OCI-LY7 (cell line): ENCODE results near the gene SLC18A2. TPM values are rescaled to one million over a fixed set of nuclear protein-coding genes. Genes with fewer than 3 reads are reported as not detected.

Experiments
- BruUV-seq: library from RNA; stranded (reverse); fragments of 400-500 nt; replicated peaks from 2 replicates; lab custom pipeline; 2021; lab: Mats Ljungman, UMichigan
- CTCF ChIA-PET: fragments of 300-600 bp; sonication (Branson Sonifier 250); formaldehyde crosslinking; loops from one replicate; lab custom pipeline; 2022; ENCODE audit warnings: antibody characterized with exemption; ENCODE audit not compliant: unreplicated experiment; lab: Charles Lee
- POLR2A ChIA-PET: fragments of 300-600 bp; sonication (Branson Sonifier 250); formaldehyde crosslinking; loops from one replicate; lab custom pipeline; 2022; ENCODE audit warnings: antibody characterized with exemption; lab: Charles Lee
- DNase-seq: peaks from one replicate; pipeline ENCODE4 v3.0.0-alpha.2; 2015; ENCODE audit warnings: low spot score
- H2AFZ ChIP-seq: fragments of 200-600 bp; sonication (generic), shearing (Covaris generic); 2 replicates; pipeline ENCODE4 v1.6.1; 2014; ENCODE audit warnings: mild to moderate bottlenecking, antibody characterized with exemption, low read length, moderate library complexity
- H3K27ac ChIP-seq: fragments of 200-600 bp; sonication (generic); 2 replicates; pipeline ENCODE4 v1.5.1; 2014; ENCODE audit warnings: mixed run types, low read depth, mild to moderate bottlenecking, moderate library complexity, low read length, inconsistent platforms; ENCODE audit not compliant: poor library complexity, severe bottlenecking
- H3K36me3 ChIP-seq: fragments of 200-600 bp; sonication (generic); 2 replicates; pipeline ENCODE4 v1.6.1; 2014; ENCODE audit warnings: mild to moderate bottlenecking, antibody characterized with exemption, low read length, moderate library complexity, mixed read lengths; ENCODE audit not compliant: insufficient read depth
- H3K4me1 ChIP-seq: fragments of 200-600 bp; sonication (generic); 2 replicates; pipeline ENCODE4 v1.5.1; 2014; ENCODE audit warnings: mild to moderate bottlenecking, low read length; ENCODE audit not compliant: insufficient read depth, poor library complexity, severe bottlenecking
- H3K4me2 ChIP-seq: fragments of 200-600 bp; sonication (generic); 2 replicates; pipeline ENCODE4 v1.6.1; 2014; ENCODE audit warnings: mild to moderate bottlenecking, low read length
- H3K4me3 ChIP-seq: fragments of 200-600 bp; sonication (generic); 2 replicates; pipeline ENCODE4 v1.5.1; 2014; ENCODE audit warnings: mild to moderate bottlenecking, low read depth, low read length; ENCODE audit not compliant: poor library complexity, severe bottlenecking
- H3K79me2 ChIP-seq: fragments of 200-600 bp; sonication (generic); 2 replicates; pipeline ENCODE4 v1.6.1; 2016; ENCODE audit warnings: low read depth, mild to moderate bottlenecking, low read length, moderate library complexity, mixed read lengths; ENCODE audit not compliant: insufficient read depth
- H3K9me2 ChIP-seq: fragments of 200-600 bp; sonication (generic); 2 replicates; pipeline ENCODE4 v1.6.1; 2016; ENCODE audit warnings: mild to moderate bottlenecking, low read length, mixed read lengths; ENCODE audit not compliant: insufficient read depth
- H3K9me3 ChIP-seq: fragments of 200-600 bp; sonication (generic); 2 replicates; pipeline ENCODE4 v1.6.1; 2014; ENCODE audit warnings: mild to moderate bottlenecking, mixed run types, low read length, mixed read lengths
- H4K20me1 ChIP-seq: fragments of 200-600 bp; sonication (generic); 2 replicates; pipeline ENCODE4 v1.6.1; 2014; ENCODE audit warnings: mild to moderate bottlenecking, antibody characterized with exemption, low read length, moderate library complexity, mixed read lengths; ENCODE audit not compliant: insufficient read depth
- CTCF ChIP-seq: fragments of 200-600 bp; sonication (generic); conservative IDR thresholded peaks from 2 replicates; pipeline ENCODE4 v1.5.1; 2014; ENCODE audit warnings: mild to moderate bottlenecking, antibody characterized with exemption, low read length, moderate library complexity, mixed read lengths
- EZH2phosphoT487 ChIP-seq: fragments of 200-600 bp; sonication (generic); IDR thresholded peaks from 2 replicates; pipeline ENCODE4 v1.6.1; 2018; ENCODE audit warnings: low read depth, borderline replicate concordance, mild to moderate bottlenecking, mixed run types, antibody characterized with exemption, low read length, moderate library complexity, mixed read lengths
- intact Hi-C: fragments of 100-400 bp; cut with micrococcal nuclease; formaldehyde crosslinking; loops from one replicate; pipeline ENCODE4 v1.10.0; 2022; ENCODE audit not compliant: unreplicated experiment
- total RNA-seq, 2 experiments: library from RNA; depleted of rRNA in 1 of 2; stranded (reverse); fragments of >200 nt in 1 of 2; shearing (Covaris generic) in 1 of 2; gene quantifications; 2 replicates each; pipeline ENCODE4 v1.2.3, GENCODE V29; 2014 to 2022

SLC18A2 gene
- total RNA-seq, 2 experiments from 2014 or later = not detected

GRCh38 chr10:117198088-117198487, 42.8 kb upstream of the SLC18A2 start:
- POLR2A ChIA-PET = no interaction called here
- intact Hi-C loops = no loop called here
- TF ChIP-seq CTCF = no peak
- no peak for TF ChIP-seq EZH2phosphoT487
- Histone ChIP-seq H3K79me2 (no peaks in the 10 kb centered on the region), H2AFZ (no peak overlapping the region), H3K36me3 (no peaks in the 10 kb centered on the region), H3K4me2 (no peak overlapping the region), H4K20me1 (no peaks in the 10 kb centered on the region), H3K4me1 (no peaks in the 10 kb centered on the region), H3K9me2 (no peaks in the 10 kb centered on the region), H3K27ac (no peak overlapping the region), H3K4me3 (no peak overlapping the region), H3K9me3 (no peaks in the 10 kb centered on the region)
- CTCF ChIA-PET = no interaction called here
- no TSS peak for BruUV-seq
- no peak for DNase-seq

- no peaks in the 10 kb centered on the region for H3K4me1 ChIP-seq
- H3K9me2 ChIP-seq = no peaks in the 10 kb centered on the region
- DNase-seq = no peak
- H3K36me3 ChIP-seq = no peaks in the 10 kb centered on the region
- CTCF ChIA-PET = no interaction called here
- no peak overlapping the region for H3K4me2 ChIP-seq
- no peak overlapping the region for H3K27ac ChIP-seq
- no peaks in the 10 kb centered on the region for H4K20me1 ChIP-seq
- no peaks in the 10 kb centered on the region for H3K9me3 ChIP-seq
- no TSS peak for BruUV-seq
- no peaks in the 10 kb centered on the region for H3K79me2 ChIP-seq
- intact Hi-C loops = no loop called here
- H2AFZ ChIP-seq = no peak overlapping the region
- no peak for TF ChIP-seq EZH2phosphoT487
- TF ChIP-seq CTCF = no peak
- no peak overlapping the region for H3K4me3 ChIP-seq
- POLR2A ChIA-PET = no interaction called here
These were observed 39.1 kb upstream of the SLC18A2 start for GRCh38 chr10:117201826-117202225.

- no peaks in the 10 kb centered on the region for H3K36me3 ChIP-seq
- H3K4me2 ChIP-seq = no peak overlapping the region
- ChIA-PET CTCF (no interaction called here), POLR2A (no interaction called here)
- BruUV-seq = no TSS peak
- H3K4me3 ChIP-seq = no peak overlapping the region
- H3K9me3 ChIP-seq = no peaks in the 10 kb centered on the region
- intact Hi-C loops = no loop called here
- H4K20me1 ChIP-seq = no peaks in the 10 kb centered on the region
- H3K79me2 ChIP-seq = no peaks in the 10 kb centered on the region
- no peak overlapping the region for H3K27ac ChIP-seq
- no peak for DNase-seq
- TF ChIP-seq EZH2phosphoT487 (no peak), CTCF (no peak)
- no peak overlapping the region for H2AFZ ChIP-seq
- H3K9me2 ChIP-seq = no peaks in the 10 kb centered on the region
- no peaks in the 10 kb centered on the region for H3K4me1 ChIP-seq
These were observed 36.6 kb upstream of the SLC18A2 start for GRCh38 chr10:117204316-117204715.
